Measurements from ENCODE around the gene ARL14EP.

The ARL14EP gene

DNA sequence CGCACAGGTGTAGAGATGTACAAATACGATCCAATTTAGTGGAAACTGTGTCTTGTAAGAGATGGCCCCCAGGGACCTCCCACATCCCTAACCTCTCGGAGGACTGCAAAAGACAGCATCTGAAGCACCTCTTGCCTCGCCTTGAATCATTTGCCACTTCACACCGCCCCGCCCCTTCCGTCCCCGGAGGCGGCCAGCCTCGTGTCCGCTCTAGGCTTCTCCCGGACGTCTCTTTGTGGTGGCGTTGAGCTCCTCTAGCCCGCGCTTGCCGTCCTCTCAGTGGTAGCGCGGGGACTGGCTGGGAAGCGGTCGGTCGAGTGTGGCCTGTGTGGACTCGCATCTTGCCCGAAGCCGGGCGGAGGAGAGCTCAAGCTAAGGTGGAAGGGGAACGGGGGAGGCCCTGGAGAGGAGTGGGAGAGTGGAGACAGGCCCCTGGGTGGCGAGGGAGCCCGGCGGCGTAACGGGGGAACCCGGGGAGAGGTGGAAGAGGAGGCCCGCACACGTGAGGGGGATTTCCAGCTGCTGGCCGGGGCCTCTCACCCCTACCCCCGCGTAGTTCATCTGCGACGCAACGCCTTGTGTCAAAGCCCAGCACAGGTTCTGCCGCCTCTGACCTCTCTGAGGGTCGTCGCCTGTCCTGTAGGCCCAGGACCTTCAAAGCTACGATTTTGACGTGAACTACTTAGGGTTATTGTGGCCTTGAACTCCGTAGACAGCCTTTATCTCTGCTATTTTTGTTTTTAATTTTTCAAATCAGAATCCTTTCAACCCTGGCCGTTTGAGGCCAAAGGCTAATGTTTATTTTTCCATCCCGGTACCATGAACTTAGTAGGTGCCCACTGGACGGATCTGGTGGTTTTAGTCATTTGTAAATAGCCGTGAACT, at the start of gene ARL14EP:
Gene ARL14EP (plus strand): TSS at position 279 of the 885 bp plus-strand sequence. CDS start 7,845 bp downstream, outside the sequence.
- DNase-seq (ENCODE audit: low spot score) = peak; percentile 94

DNA sequence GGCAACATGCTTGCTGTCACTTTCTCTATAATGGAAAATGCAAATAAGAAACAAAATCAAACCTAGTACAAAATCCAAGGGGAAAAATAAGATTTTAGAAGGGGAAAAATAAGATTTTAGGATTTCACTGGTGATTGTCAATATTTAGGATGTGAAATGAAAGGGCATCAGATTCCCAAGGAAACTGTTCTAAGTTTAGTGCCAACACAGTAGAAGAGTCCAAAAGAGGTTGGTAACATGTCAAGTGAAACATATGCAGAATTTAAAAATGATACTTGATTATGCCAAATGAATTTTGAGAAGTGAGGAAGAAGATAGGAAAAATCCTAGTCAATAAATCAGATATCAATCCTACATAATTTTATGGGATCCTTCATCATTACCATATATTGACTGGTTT, 45.7 kb upstream of the ARL14EP start:
- no peak for DNase-seq (ENCODE audit: low spot score)

DNA sequence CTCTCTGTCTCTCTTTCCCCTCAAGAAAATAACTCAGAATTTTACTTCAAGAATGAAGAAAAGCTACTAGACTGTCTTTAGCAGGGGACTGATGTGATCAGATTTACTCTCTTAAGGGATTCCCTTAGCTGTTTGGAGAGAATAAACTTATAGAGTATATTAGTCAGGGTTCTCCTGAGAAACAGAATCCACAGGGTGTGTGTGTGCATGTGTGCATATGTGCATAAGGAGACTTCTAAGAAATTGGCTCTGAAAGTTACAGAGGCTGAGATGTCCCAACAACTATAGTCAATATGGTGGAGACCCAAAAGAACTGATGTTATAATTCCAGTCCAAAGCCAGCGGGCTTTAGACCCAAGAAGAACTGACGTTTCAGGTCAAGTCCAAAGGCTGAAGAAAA, 43.1 kb upstream of the ARL14EP start:
- no peak for DNase-seq (ENCODE audit: low spot score)

DNA sequence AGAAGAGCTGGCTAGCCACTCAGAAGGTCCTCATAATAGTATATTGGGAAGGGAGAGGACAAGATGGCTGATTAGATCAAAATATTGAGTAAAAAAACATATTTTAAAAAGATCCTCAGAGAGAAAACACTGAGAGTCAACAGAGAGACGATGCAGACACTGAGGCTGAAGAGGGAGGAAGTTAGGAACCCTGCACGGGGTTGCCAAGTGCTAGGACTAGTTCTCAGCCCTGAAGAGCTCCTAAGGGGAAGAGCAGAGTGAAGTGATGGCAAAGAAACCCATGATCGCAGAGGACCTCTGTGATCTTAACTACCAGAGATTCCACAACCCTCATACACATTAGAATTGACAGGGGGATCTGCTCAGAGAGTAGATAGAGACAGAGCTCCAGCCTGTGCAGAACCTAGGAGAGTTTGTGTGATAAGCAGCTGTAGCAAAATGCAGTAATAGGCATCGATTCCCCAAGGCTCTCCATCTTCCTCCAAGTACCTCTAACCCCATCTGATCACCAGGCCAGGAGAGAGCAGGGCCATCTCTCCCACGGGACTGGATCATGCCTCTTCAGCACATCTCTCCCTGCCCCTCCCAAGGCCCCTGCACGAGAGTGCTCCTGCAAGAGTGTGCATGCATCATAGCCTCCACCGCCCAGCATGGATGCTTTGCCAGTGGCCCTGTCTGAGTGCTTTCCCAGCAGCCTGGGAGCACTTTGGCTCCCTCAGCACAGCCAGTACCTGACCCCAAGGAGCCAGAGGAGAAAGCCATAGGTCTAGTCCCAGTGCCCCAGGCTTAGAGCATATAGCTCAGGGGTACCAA, 41.2 kb upstream of the ARL14EP start:
- DNase-seq (ENCODE audit: low spot score) = no peak

DNA sequence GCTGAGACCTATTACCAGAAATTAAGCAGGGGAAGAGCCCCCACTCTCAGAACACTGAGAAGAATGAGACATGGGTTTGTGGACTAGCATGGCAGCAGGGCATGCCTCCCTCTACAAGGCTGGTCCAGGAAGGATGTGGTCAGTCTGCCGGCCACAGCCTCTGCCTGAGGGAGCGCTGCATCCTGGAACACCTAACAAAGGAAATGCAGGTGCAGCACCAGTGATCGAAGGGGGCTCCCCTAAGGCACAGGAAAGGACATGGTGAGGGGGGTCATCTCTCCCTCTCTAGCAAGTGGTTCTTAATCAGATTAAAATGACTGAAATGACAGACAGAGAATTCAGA, 40.6 kb upstream of the ARL14EP start:
- no peak for DNase-seq (ENCODE audit: low spot score)

DNA sequence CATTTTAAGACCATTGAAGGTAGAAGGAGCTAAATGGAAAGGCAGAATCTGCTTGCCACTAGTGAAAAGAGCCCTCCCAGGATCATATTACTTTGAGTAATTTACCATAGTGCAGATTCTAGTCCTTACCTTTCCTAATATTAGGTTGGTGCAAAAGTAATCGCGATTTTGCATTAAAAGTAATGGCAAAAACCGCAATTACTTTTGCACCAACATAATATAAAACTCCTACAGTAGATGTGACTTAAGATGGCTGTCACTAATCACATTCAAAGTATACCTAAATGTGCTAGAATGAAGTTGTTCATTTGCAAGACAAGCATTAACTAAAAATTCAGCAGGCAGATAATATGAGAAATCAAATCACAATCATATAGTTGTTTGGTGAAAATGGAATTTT, 38.1 kb upstream of the ARL14EP start:
- DNase-seq (ENCODE audit: low spot score) = no peak

DNA sequence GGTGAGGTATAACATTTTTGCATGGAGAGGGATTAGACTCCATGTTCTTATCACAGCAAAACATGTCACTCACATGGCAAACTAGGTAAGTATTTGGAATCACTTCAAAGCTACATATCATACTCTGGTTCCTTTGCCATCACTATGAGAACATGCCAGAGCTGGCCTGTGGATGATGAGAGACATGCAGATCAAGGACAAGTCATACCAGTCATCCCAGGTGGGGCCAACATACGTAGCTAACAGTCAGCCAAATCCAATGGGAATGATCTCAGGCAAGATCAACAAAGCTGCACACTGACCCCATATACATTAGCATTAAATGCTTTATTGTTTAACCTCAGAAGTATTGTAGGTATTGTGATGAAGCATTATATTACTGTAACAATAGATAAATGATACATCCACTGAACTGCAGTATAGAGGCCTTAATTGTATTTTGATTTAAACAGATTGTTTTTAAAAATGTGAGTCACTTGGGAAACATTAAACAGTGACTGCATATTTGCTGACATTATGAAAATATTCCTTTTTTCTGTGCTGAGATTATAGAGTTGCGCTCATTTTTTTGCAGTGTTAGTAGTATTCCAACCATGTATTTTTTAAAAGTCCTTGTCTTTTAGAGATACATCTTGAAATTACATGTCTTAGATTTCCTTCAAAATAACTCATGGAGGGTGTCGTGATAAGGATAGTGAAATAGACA, 37.3 kb upstream of the ARL14EP start:
- DNase-seq (ENCODE audit: low spot score) = no peak

DNA sequence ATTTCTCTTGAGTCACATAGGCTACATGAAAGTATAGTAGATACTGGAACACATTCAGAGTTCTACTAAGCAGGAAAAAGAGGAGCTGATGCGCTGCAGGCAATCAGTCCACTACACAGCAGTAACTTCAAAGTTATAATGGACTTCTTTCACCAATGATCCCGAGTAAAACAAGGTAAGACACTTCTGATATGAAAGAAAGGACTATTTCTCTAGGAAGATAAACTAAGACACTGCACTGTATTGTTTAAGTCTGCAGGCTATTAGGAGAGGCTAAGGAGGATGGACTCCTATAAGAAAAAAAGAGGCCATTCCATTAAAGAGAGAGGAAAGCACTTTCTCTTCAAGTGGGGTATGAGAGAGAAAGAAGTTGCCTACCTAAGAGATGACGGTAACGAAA, 31.6 kb upstream of the ARL14EP start:
- no peak for DNase-seq (ENCODE audit: low spot score)

DNA sequence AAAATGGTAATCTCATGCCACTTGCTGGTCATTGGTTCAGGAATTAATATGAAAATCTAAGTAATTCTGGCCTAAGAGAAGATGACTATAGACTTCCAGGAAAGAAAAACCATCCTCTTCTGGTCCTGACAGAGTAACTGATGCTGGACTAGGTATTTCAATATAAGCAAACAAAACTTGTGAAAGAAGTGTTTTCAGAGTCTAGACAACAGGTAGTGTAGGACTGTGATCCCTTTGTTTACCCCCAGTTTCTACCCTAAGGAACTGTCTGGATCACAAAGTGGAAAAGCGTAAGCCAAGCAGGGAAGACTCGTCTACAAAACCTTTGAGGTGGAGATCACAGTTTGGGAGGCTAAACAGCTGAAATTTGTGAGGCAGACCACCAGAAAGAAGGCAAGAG, 30.4 kb upstream of the ARL14EP start:
- no peak for DNase-seq (ENCODE audit: low spot score)

DNA sequence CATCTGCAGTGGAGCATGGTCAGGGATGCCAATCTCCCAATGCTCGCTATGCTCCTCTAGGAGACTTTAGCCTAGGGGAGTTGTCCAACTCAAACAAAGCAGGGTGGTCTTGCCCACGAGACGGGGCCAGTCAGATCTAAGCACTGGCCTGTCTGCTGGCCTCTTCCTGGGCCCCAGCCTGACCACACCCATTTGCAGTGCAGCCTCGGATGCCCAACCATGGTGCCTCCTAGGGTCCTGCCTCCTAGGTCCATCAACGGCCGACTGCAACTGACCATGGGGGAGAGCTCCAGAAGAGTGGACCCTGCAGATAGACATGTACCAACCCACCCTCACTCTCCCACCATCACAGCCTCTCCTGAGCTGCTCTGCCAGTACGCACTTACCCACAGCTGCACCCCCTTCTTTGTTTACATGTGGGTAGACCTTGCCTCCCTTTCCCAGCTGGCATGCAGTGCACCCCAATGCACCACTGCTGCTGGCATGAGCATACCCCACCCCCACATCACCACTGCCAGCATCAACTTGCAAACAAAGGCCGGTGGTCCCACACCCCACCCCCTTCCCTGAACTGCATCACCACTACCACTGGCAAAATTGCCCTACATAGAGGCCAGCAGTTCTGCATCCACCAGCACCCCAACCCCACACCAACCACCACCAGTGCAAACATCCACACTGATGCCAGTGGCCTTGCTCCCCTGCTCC, 27.6 kb upstream of the ARL14EP start:
- DNase-seq (ENCODE audit: low spot score) = no peak

DNA sequence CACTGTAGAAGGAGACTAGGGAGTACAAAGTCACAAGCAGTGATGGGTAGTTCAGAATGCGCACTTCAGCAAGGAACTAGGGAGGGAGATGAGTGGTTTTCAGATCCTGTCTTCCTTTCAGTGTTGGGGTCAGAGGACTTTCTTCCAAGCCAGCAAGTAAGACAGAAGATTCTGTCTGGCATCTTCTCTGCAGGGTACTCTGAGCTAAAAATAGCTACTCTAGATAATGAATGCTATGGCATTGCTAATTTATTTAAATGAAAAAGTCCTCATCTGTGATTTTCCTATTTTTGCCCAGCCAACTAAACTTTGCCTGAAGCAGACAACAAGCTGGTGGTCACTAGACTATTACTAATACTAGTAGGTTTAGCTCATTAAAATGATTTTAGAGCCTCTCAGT, 18.3 kb upstream of the ARL14EP start:
- DNase-seq (ENCODE audit: low spot score) = no peak

DNA sequence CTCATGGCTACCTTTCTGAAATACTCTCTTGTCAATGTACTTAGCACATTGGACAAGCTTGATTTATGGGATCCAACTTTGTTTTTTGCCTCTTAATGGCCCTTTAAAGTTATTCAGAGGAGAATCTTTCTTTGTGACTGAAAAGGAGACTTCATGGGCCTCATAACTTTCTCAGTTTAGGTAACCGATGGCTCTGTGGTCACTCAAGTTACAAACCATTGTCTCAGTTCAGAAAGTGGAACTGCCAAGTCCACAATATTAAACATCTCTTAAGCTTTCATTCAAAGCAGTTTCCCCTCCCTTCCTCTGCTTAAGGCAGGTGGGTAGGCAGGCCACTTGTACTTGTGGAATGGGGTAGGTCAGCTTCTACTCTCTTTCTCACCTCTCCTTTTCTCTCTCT, 12.3 kb upstream of the ARL14EP start:
- no peak for DNase-seq (ENCODE audit: low spot score)

DNA sequence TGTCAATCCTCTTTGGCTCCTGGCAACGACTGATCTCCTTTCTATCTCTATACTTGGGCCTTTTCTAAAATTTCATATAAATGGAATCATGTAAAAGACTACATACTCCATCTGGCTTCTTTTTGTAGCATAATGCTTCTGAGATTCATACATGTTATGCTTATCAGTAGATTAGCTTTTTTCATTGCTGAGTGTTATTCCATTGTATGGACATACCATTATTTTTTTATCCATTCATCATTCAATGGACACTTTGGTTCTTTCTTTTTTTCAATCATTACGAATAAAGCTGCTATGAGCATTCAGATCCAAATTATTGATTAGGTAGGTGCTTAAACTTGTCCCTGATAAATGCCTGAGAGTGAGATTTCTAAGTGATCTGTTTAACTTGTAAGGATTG, 11.7 kb upstream of the ARL14EP start:
- DNase-seq (ENCODE audit: low spot score) = no peak

DNA sequence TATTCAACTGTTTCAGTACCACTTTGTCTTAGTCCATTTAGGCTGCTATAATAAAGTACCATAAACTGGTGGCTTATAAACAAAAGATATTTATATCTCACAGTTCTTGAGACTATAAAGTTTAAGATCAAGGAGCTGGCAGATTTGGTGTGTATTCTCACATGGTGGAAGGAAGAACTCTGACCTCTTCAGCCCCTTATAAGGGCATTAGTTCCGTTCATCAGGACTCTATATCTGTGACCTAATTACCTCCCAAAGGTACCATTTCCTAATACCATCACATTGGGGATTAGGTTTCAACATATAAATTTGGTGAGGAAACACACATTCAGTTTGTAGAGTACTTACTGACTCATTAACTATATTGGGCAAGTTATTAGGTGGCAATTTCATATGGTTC, 10.7 kb upstream of the ARL14EP start:
- DNase-seq (ENCODE audit: low spot score) = no peak

DNA sequence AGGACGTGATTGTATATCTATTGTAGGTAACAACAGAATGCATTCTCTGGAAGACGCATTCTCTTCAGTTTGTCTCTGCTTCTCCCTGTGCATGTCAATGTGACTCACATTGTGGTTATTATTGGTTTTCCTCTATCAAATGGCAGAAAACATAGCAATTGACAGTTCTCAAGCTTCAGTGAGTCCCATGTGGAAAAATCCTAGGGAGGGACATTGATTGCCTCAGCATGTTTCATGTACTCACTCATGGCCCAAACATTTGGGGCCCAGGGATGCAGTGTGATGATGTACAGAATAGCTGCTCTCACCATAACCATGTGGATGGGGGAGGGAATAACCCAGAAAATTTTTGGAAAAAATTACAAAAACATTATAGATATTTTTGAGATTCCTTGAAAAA, 9.3 kb upstream of the ARL14EP start:
- no peak for DNase-seq (ENCODE audit: low spot score)

DNA sequence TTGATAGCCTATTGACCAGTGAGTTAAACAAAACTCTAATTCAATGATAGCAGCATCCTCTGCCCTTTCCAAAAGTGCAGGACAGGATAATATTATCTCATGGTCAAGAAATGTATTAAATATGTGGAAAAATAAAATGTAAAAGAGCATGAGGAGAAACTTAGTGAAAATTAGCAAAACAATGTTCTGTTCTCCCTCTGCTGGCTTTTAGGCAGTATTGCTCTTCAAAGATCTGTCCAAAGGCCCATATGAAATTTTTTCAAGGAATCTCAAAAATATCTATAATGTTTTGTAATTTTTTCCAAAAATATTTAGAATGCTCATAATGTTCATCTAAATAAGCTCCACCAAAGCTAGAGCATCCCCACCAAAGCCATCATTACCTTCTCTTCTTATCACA, 8.3 kb upstream of the ARL14EP start:
- no peak for DNase-seq (ENCODE audit: low spot score)

DNA sequence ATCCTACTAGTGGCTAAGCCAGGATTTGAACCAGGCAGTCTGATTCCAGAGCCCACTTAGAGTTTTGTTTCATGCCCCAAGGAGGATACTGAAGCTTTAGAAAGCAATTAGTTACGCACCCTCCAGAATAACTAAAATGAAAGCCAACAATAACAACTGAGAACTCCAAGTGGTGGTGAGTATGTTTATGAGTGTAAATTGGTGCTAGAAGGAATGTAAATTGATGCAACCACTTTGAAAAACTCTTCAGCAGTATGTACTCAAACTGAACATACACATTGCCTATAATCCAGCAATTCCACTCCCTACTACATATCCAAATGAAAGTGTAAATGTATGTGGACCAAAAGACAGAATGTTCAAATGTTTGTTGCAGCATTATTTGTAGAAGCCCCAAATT, 6.7 kb upstream of the ARL14EP start:
- no peak for DNase-seq (ENCODE audit: low spot score)

DNA sequence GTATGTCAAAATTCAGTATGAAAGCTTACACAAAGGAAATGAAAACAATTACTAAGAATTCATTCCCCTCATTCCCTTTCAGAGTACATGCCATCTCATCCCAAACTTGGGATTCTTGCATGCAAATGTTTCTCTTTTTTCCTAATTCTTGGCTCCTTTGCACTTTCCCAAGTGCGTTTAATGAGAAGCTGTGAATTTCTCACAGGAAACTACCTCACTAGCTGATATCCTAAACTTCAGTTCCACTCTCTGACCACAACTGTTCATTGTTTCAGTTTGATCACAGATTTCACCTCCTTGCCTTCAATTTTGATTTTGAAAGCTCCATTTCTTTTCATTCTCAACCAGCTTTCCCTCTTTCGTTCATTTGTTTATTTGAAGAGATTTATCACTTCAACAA, 5.9 kb upstream of the ARL14EP start:
- DNase-seq (ENCODE audit: low spot score) = no peak

DNA sequence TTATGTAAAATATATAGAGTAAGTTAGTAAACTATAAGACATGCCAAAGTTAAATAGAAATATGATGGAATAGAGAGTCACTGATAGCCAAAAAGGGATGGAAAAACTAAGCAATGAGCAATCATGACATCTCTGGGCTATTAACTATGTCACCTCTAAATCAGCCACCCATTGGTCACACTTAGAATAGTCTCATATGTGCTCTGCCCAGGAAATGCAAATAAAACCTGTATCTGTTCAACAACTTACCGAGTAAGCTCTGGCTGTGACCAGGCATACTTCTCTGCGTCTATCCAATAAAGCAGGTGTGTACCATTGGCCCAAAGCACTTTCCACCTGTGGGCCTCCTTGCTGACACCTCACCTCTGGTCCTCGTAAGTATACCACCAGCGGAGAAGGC, 1.6 kb upstream of the ARL14EP start:
- no peak for DNase-seq (ENCODE audit: low spot score)

DNA sequence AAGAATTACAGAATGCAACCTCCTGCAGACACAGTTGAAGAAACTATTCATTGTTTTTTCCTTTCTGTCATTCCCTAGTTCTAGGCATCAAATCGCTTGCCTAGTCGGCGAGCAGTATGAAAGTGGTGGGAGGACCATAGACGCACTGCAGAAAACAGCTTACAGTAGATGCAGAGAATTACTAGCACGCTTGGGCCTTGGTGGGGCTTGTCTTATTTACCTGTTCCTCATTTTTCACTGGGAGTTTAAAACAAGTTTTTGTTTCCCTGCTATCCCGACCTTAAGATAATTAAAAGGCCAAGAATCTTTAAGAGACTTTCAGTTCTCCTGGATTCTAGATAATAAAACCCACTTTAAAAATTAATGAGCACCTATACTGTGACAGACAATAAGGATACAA, 713 bp upstream of the ARL14EP start:
- no peak for DNase-seq (ENCODE audit: low spot score)

DNA sequence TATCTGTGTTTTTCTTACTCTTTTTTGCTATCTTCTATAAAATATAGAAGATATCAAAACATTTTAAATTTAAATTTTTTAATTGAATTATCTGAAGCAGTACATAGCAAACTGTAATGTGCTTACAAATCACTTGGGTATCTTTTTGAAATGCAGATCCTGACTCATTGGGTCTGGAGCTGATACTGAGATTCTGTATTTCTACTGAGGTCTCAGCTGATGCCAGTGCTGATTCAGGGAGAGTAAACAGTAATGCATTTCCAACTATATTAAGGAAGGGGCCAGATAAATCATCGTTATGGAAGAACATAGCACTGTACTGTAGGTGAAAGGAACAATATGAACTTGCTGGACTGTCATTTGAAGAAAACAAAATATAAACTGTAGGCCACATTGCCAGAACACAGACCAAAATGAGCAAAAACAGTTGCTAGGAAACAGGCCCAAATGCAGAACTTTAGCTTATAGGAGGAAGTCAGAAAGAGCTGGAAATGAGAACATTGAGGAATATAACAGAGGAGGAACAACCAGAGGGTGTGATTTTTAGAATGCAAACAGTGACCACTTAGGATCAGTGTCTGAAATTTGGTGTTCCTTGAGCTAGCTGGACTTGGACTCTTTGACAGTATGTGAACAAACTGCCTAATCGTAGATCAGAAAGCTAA, 3.3 kb downstream of the ARL14EP start:
- DNase-seq (ENCODE audit: low spot score) = no peak

DNA sequence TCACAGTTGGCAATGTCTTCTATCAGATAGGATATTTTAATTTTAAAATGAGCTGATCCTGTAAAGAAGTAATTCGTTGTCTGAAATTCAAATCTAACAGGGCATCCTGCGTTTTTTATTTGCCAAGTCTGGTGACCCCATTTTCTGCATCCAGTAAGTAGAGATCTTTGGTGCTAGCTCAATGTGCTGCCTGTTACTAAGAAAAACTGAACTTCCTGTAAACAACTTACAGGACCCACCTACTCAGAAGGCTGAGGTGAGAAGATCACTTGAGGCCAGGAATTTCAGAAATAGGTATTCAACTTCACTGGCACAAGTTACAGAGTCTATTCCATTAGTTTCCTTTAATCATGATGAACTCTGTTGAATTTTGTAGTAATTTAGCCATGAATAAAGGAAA, 4.0 kb downstream of the ARL14EP start:
- no peak for DNase-seq (ENCODE audit: low spot score)
